Right lung (tissue), 10 donors: ENCODE measurements around the gene CNOT9. TPM values are rescaled to one million over a fixed set of nuclear protein-coding genes. Genes with fewer than 3 reads are reported as not detected.
"Not testable (repeated sequence)": the region's sequence is repeated elsewhere in the genome, so short reads cannot be mapped to it uniquely, and the experiment has no call there.

Source experiments
- DNase-seq, 2 donors: peaks; one replicate each; pipeline ENCODE4 v3.0.0-alpha.2; 2013
- long read RNA-seq, 8 donors: transcript quantifications; one replicate each; lab custom pipeline, GENCODE V29; 2026
- polyA plus RNA-seq, 5 donors: library from polyadenylated mRNA; unstranded; fragments of 120-200 nt; gene quantifications; one replicate each; pipeline versions ENCODE4 v1.2.1 to v1.2.3, GENCODE V29; 2013; ENCODE audit warnings: inconsistent platforms in 1 of 5, low replicate concordance in 1 of 5; ENCODE audit not compliant: insufficient read length in 5 of 5, insufficient read depth in 1 of 5

Gene CNOT9
- 10 to 100 TPM; 50.4 to 69.1 (median 59.1) TPM for polyA plus RNA-seq
- long read RNA-seq, donor 1, full-length matches to known transcripts: 5 of 28 reads
- long read RNA-seq, donor 1, partial matches to known transcripts: 23 of 28 reads
- long read RNA-seq, donor 1, other reads (novel, unspliced or antisense): 0 of 28 reads
- long read RNA-seq, donor 2, full-length matches to known transcripts: 5 of 5 reads
- long read RNA-seq, donor 2, partial matches to known transcripts: 0 of 5 reads
- long read RNA-seq, donor 2, other reads (novel, unspliced or antisense): 0 of 5 reads
- long read RNA-seq, donor 3, full-length matches to known transcripts: 6 of 15 reads
- long read RNA-seq, donor 3, partial matches to known transcripts: 9 of 15 reads
- long read RNA-seq, donor 3, other reads (novel, unspliced or antisense): 0 of 15 reads
- long read RNA-seq, donor 4, full-length matches to known transcripts: 2 of 10 reads
- long read RNA-seq, donor 4, partial matches to known transcripts: 8 of 10 reads
- long read RNA-seq, donor 4, other reads (novel, unspliced or antisense): 0 of 10 reads
- long read RNA-seq, donor 5, full-length matches to known transcripts: 14 of 30 reads
- long read RNA-seq, donor 5, partial matches to known transcripts: 16 of 30 reads
- long read RNA-seq, donor 5, other reads (novel, unspliced or antisense): 0 of 30 reads
- long read RNA-seq, donor 6, full-length matches to known transcripts: 10 of 16 reads
- long read RNA-seq, donor 6, partial matches to known transcripts: 6 of 16 reads
- long read RNA-seq, donor 6, other reads (novel, unspliced or antisense): 0 of 16 reads
- long read RNA-seq, donor 7, full-length matches to known transcripts: 25 of 25 reads
- long read RNA-seq, donor 7, partial matches to known transcripts: 0 of 25 reads
- long read RNA-seq, donor 7, other reads (novel, unspliced or antisense): 0 of 25 reads
- long read RNA-seq, donor 8, full-length matches to known transcripts: 7 of 14 reads
- long read RNA-seq, donor 8, partial matches to known transcripts: 7 of 14 reads
- long read RNA-seq, donor 8, other reads (novel, unspliced or antisense): 0 of 14 reads

DNA sequence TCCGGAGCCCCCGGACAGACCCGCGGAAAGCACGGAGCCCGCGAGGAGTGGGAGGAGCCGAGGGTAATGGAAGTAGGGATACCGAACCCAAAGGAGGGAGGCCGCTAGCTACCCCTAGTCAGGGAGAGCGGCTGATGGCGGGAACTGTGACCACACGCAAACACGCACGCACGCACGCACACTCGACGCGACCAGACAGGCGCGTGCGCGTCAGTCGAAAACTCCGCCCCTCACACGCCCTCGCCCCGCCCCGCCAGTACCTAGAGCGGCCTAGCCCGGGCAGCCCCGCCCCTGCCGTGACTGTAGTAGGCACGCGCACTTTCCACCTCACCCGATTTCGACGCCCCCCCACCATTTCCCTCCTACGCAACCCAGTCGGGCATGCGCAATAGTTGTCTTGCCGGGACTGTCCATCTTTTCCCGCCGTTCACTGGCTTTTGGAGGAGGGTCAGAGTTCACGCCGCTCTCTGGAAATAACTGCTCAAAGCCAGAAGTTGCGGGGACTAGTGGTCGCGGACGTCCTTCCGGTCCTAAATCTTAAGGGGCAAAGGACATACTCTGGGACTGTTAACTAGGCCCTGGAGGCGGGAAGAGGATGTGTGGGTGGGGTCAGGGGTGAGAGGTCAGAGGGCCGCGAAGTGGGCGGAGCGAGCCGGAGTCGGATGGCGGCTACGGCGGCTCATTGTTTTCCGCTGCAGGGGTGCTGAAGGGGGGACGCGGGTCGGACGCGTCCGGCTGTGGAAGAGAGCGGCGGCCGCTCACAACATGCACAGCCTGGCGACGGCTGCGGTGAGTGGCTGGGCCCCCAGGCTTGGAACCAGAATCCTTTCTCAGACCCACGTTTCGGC, at the start of gene CNOT9, which contains the start of gene USP37:
TSS of gene CNOT9 (plus strand) at position 650 of the 848 bp plus-strand sequence. CDS start at position 766, 116 bp downstream.
TSS of gene USP37 (minus strand) at position 162 of the 848 bp plus-strand sequence. CDS start 9,698 bp downstream, outside the sequence.
- peak; percentile 98 for DNase-seq

DNA sequence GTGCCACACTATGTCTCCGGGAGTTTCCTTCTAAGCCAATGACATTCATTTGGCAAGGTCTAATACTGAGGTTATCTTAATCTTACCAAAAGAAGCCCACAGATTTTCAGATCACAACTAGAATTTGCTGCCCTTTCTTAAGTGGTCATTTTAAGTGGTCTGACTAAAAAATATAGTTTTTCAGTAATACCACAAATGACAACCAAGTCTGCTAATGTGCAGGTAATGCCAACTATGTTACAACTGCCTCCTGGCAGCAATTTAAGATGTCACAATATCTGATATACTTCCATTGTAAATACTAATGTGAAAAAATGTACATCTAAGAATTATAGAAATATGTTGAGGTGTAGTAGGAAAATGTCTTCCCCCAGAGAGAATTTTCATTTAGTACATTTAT, 49.8 kb upstream of the CNOT9 start:
- DNase-seq: no peak

- no peak for DNase-seq
Observed at GRCh38 chr2:218523651-218524050, 45.0 kb upstream of the CNOT9 start.

DNA sequence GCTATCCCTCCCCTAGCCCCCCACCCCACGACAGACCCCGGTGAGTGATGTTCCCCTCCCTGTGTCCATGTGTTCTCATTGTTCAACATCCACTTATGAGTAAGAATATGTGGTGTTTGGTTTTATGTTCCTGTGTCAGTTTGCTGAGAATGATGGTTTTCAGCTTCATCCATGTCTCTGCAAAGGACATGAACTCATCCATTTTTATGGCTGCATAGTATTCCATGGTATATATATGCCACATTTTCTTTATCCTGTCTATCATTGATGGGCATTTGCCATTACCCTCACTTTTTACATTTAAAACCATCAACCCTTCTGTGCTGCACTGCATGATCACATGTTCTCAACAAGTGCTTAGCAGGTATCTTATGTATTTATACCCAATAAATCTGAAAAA, 40.2 kb upstream of the CNOT9 start:
- not testable (repeated sequence) for DNase-seq

DNA sequence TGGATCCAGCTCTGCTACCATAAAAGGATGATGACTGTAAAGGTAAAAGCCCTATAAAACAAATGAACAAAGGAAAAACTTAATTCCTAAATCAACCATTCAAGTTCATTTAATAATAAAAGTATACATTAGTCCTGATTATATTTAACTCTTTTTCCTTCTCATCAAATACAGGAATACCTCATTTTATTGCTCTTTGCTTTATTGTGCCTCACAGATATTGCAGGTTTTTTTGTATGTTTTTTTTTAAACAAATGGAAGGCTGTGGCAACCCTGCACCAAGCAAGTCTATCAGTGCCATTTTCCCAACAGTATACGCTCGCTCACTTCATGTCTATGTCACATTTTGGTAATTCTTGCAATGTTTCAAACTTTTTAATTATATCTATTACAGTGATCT, 38.6 kb upstream of the CNOT9 start:
- DNase-seq: no peak

DNA sequence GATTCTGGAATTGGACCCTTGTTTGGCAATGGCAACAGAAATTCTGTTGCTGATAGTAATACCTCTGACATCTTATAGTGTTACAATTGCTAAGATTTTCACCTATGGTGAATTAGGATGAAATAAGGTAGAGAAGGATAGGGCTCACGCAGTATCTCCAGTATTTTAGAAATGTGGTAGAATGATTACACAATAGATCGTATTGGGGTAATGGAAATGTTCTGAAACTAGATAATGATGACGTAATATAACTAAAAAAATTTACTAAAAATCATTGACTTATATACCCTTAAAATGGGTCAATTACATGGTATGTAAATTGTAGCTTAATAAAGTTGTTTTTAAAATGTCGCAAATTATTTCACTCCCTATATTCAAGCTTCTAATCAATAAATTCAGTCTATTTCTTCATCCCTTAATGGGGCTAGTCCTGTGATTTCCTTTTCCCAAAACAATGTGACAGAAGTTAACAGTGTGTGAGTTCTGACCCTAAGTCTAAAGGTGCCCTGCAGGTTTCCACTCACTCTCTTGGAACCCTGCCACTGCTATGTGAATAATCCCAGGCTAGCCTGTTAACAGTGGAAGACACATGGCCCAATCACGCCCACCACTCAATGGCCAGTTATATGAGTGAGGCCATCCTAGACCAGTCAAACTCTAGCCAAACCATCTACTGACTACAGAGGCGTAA, 31.7 kb upstream of the CNOT9 start:
- DNase-seq: no peak

DNA sequence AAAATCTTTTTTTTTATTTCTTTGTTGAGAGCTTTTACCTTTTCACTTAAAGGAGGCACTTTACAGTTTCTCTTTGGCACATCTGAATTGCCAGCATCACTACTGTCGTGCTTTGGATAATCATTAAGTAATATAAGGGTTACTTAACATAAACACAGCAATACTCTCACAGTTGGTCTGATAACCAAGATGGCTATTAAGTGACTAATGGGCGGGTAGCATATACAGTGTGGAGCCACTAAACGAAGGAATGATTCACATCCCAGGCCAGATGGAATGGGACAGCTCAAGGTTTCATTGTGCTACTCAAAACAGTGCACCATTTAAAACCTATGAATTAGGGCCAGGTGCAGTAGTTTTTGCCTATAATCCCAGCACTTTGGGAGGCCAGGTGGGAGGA, 28.6 kb upstream of the CNOT9 start:
- no peak for DNase-seq

DNA sequence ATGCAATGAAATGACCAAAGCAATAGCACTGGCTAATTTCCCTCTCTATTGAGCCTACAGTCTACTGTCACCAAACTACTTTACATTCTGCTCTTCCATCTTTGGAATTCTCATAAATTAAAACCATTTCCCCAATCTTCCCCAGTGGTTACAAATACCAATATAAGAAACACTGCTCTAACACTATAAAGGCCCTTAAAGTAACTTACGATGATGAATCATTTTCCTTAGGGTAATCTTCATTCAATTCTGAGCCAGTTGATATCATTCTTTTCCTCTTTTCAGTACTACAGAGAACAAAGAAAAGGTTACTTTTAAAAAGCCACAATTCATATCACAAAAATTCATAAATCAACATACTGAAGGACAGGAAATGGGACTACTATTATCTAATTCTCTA, 22.6 kb upstream of the CNOT9 start:
- DNase-seq: no peak

DNA sequence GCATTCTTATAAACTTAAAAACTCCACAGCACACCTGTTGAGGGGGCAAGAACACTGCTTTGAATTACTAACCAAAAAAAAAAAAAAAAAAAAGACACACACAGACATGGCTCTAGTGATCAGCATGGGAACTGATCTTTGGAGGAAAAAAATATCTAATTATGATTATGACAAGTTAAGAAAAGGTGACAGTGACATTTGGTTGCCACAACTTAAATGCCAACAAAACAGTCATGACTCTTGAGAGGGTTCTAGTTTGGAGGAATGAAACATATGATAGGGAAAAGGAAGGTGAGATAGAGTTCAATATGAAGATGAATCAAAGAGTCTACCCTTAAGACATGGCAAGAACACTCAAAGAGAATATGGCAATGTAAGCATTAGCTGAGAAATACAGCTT, 21.1 kb upstream of the CNOT9 start:
- DNase-seq: no peak

GRCh38 chr2:218547978-218548377, 20.7 kb upstream of the CNOT9 start:
- DNase-seq: no peak

GRCh38 chr2:218554225-218554624, 14.4 kb upstream of the CNOT9 start:
- DNase-seq: not testable (repeated sequence)

DNA sequence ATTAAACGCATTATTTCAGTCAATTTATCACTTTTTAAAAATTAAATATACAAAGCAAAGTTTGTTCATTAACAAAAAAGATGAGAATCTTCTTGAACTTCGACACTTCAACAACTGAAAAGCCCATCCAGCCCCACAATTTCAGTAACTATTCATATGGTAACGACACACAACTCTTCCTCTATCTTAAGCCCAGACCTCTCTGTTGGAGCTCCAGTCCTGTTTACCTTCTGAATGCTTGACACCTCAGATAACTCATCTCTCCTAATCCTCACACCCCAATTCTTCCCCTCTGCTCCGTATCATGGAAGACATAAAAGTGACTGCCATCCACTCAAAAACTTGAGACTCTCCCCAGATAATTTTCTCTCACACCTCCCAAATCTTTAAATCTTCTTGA, 13.1 kb upstream of the CNOT9 start:
- no peak for DNase-seq

GRCh38 chr2:218557941-218558340, 10.7 kb upstream of the CNOT9 start:
- no peak for DNase-seq

- no peak for DNase-seq
Observed at GRCh38 chr2:218558986-218559385, 9.7 kb upstream of the CNOT9 start.

DNA sequence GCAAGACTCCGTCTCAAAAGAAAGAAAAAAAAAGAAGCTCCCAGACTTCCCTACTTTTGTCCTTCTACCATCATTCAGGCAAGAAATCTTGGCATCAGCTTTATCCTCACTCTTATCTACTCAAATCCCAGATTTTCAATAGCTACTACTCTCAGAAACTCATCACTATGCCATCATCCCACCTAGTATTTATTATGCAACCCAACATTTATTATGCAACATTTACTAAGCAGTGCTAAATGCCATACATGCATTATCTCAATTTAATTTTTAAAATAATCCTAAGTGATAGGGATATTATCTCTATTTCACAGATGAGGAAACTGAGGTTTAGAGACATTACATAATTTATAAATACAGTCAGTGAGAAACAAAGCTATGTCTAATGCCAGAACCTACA, 4.6 kb upstream of the CNOT9 start:
- no peak for DNase-seq

GRCh38 chr2:218566296-218566695, 2.3 kb upstream of the CNOT9 start:
- DNase-seq: no peak

- DNase-seq: peak in 1 of 2 donors; percentile 23
Observed at GRCh38 chr2:218567797-218568189, 846 bp upstream of the CNOT9 start.

DNA sequence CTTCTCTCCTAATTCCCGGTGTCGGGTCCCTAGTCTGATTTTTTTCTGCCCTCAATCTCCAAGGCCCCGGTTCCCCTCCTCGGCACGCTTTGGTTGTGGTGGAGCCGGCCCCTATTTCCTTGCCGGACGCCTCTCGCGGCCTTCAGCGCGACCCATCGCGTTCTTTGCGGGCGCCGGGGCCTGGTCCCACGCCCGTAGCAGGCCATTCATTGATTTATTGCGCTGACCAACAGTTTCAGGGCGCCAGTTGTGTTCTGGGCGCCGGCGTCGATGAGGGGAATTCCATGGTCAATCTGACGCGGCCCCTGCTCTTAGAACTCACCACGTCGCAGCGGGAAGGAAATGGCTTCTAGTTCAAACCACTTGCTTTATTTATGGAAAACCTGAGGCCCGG, 396 bp downstream of the CNOT9 start:
- peak; percentile 54 to 56 for DNase-seq

DNA sequence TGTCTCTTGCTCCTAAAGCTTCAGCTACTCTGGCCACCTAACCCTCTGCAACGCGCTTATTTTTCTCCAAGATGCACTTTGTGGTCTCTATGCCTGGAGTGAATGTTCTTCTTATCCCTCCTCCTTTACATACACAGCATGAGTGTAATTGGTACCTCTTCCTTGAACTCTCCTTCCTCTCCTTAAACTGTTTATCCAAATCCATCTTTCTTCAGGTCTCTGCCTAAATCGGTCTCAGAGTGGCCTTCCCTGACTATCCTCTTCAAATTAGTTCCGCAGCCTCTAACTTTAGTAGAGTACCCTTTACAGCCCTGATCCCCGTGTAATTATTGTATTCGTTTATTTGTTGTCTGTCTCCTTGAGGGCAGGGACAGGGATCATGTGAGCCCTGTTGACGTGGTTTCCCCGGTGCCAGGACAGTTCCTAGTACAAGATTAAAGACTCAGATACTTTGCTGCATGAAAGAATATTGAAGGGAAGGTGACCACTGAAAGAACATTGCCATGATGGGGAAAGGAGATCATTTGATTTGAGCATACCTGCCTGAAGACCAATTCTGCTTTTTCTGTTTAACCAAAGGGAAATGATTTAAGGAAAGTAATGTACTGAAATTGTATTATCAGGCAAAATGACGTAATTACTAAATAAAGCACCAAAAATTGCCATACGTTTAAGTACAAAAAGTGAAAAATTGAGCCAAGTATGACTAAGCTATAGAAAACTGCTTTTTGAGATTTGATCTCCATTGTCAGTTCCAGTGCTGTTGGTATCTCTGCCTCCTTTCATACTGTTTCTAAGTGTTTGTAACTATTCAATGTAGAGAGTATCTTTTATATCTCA, 1.2 kb downstream of the CNOT9 start:
- DNase-seq: peak in 1 of 2 donors; percentile 31

DNA sequence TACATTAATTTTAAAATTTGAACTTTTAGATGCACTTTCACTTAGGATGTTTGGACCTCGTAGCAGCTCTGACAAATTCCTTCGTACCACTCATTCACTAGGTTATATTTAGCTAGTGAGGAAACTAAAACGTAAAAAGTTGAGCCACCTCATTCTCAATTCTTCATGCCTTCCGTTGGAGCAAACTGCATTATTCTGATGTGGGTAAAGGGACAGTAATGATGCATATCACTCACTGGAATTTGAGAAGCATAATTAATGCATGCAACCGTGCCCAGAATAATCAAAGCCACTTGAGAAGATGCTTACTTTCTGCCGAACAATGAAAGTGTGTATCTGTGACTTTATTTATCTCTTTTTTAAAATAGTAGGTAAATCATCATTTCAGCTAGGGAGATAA, 2.2 kb downstream of the CNOT9 start:
- no peak for DNase-seq
